Measurements from ENCODE around the gene SBK3. TPM values are rescaled to one million over a fixed set of nuclear protein-coding genes. Genes with fewer than 3 reads are reported as not detected.
A peak's percentile ranks its signal among the peaks of the same experiment; 100 is the strongest.
"Not testable (repeated sequence)": the region's sequence is repeated elsewhere in the genome, so short reads cannot be mapped to it uniquely, and the experiment has no call there.

Gene SBK3
- total RNA-seq, 1 donor from 2014 or later = 0.31 TPM

- DNase-seq = not testable (repeated sequence)
These were observed 28.6 kb upstream of the SBK3 start for GRCh38 chr19:55573929-55574328.

DNA sequence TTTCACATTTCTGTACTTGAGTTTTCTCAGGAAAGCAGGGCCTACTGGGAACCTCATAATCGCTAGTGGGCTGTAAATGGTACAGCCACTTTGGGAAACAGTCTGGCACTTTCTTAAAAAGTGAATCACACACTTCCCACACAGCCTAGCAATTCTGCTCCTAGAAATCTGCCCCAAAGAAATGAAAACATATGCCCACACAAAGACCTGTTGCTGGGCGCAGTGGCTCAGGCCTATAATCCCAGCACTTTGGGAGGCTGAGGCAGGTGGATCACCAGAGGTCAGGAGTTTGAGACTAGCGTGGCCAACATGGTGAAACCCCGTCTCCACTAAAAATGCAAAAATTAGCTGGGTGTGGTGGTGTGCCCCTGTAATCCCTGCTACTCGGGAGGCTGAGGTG, 24.1 kb upstream of the SBK3 start:
- DNase-seq = not testable (repeated sequence)

DNA sequence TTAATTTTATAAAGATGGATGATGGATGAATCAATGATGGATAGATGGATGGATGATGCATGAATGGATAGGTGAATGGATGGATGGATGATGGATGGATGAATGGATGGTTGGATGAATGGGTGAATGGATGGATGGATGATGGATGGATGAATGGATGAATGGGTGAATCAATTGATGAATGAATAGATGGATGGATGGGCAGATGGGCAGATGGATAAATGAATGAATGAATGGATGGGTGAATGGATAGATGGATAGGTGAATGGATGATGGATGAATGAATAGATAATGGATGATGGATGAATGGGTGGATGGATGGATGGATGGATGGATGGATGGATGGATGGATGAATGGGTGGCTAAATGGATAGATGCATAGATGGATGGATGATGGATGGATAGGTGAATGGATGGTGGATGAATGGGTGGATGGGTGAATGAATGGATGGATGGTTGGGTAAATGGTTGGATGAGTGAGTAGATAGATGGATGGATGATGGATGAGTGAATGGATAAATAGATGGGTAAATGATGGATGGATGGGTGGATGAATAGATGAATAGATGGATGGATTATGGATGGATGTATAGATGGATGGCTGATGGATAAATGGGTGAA, 22.5 kb upstream of the SBK3 start:
- DNase-seq = no peak

DNA sequence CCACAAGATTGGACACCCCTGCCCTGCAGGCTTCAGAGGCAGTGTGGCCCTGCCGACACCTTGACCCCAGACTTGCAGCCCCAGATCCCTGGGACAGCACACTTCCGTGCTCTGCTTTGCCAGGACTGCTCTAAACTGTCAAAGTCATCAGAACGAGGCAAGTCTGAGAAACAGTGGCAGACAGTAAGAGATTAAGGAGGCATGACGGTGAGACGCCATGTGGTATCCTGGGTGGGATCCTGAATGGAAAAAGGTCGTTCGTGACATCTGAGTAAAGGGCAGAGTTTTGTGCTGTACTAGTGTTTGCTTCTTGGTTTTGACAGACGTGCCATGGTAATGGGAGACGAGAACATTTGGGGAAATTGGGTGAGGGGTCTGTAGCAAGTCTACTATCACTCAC, 21.5 kb upstream of the SBK3 start:
- DNase-seq = no peak

DNA sequence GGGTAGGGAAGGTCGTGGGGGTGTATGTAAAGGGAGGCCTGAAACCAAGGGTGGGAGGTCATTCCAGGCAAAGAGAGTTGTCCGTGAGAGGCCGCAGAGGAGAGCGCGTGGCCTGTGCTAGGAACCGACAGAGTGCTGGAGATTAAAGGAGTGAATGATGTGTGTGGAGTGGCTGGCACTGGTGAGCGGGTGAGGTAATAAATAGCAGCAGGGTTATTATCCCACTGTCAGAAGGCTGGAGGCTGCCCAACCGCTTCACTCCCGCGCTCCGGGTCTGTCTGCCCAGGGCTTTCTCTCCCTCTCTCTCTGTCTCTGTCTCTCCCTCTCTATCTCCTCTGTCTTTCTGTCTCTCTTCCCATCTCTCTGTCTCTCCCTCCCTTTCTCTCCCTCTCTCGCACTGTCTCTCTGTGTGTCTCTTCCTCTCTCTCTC, 17.9 kb upstream of the SBK3 start:
- no peak for DNase-seq

GRCh38 chr19:55559684-55560083, 14.3 kb upstream of the SBK3 start:
- no peak for DNase-seq

DNA sequence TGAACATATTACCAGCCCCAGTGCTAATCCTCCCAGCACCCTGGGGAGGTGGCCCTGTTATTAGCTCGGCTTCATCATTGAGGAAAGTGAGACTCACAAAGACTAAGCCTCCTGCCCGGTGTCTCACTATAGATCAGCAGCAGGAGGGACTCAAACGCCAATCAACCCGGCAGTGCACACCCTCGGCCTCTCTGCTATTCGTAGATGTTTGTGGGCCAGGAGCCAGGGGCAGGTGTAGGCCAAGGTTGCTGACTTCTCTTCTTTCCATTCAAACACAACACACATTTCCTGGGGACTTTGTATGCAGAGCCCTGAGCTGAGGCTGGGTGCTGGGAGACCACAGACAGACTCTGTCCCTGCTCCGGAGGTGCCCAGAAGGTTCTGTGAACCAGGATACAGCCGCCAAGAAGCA, 9.4 kb upstream of the SBK3 start:
- no peak for DNase-seq

- DNase-seq = no peak
These were observed 9.0 kb upstream of the SBK3 start for GRCh38 chr19:55554302-55554701.

GRCh38 chr19:55553217-55554182, 8.2 kb upstream of the SBK3 start:
- no peak for DNase-seq

DNA sequence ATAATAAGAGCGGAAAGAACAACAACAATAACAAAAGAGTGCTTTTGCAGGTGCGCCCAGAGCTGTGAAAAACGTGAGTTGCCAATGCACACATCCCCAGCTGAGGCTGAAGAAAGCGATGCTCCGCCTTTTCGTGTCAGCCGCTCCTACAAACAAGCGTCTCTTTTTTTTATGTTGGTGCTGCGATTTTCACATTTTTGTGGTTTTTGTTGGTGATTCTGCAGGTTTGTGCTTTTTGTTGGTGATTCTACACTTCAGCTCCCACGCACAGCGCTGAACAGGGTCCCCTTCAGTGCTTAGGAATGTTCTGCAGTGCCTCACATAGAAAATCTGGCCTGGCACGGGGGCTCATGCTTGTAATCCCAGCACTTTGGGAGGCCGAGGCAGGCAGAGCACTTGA, 7.3 kb upstream of the SBK3 start:
- DNase-seq = no peak

- no peak for DNase-seq
These were observed 6.9 kb upstream of the SBK3 start for GRCh38 chr19:55552206-55552605.

- DNase-seq = no peak
These were observed 4.9 kb upstream of the SBK3 start for GRCh38 chr19:55550321-55550650.

DNA sequence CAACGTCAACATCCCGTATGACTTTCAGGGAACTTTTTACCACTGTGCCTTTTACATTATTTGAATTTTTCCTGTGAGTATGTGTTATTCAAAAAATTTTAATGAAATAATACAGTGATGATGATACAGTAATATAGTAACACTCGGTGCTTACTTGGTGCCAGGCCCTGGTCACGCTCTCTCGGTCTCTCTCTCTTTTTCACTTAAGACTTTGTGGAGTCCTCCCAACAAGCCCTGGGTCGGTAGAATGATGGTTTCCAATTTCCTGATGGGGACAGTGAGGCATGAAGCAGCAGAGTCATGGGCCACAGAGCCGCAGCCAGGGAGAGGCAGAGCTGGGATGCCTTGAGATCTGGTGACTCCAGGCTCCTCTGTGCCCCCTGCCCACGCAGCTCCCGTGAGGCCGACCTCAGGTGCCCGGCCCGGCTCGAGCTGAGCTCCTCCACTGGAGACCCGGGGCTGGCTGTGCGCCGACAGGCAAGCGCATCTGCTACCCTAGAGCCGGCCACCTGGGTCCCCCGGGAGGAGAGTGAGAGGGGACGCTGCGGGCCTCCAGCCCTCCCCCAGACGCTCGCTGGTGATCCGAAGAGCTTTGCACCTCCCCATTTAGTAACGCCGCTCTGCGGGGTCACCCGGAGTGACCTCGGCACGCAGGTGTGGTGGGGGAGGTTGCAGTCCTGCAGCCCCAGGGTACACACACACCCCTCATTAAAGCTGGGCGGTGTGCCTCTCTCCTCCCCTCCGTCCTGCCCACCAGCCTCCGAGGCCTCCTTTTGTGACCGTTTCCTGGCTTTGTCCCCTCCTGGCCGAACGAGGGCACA, 4.4 kb upstream of the SBK3 start:
- DNase-seq = no peak

- DNase-seq = peak; percentile 13
These were observed 1.7 kb upstream of the SBK3 start for GRCh38 chr19:55546822-55547614.

GRCh38 chr19:55546011-55546410, 668 bp upstream of the SBK3 start:
- no peak for DNase-seq

- no peak for DNase-seq
These were observed 435 bp downstream of the SBK3 start for GRCh38 chr19:55544776-55545439.

GRCh38 chr19:55544014-55544413, 1.3 kb downstream of the SBK3 start:
- DNase-seq = no peak

DNA sequence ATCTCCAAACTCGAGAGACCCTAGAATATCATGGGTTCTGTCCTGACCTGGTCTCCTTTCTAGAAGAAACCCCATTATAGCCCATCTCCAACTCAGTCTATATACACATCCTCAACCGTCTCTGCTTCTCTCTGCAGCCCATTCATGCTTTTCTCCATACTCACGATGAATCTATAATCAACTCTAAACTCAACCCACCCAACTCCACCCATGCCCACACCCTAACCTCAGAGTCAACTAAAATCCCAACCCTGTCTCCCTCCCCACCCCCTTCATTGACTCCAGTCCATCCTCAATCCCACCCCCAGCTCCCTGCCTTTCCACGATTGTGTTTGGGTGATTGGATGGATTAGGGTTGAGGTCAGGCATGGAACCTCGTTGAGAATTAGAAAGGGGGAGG, 1.8 kb downstream of the SBK3 start:
- no peak for DNase-seq

GRCh38 chr19:55542292-55542855, 3.0 kb downstream of the SBK3 start:
- DNase-seq = no peak

- DNase-seq = no peak
These were observed 4.3 kb downstream of the SBK3 start for GRCh38 chr19:55541091-55541490.

GRCh38 chr19:55540619-55541018, 4.7 kb downstream of the SBK3 start:
- DNase-seq = no peak

Measured in occipital lobe (tissue), 2 donors.